Stomach smooth muscle (tissue), 2 donors: ENCODE data around the gene CBX4.

Experiments used
- H3K27ac ChIP-seq: one replicate; pipeline ENCODE4 v1.7.0; 2013; ENCODE audit warnings: mild to moderate bottlenecking, low read length, inconsistent platforms
- H3K27me3 ChIP-seq, 2 donors: one replicate each; pipeline ENCODE4 v1.7.0; 2013; ENCODE audit warnings: low read length in 2 of 2; ENCODE audit not compliant: insufficient read depth in 2 of 2, control insufficient read depth in 1 of 2
- H3K36me3 ChIP-seq, 2 donors: one replicate each; pipeline ENCODE4 v1.7.0; 2013; ENCODE audit warnings: low read length in 2 of 2; ENCODE audit not compliant: control insufficient read depth in 2 of 2, insufficient read depth in 2 of 2
- H3K4me1 ChIP-seq: one replicate; pipeline ENCODE4 v1.7.0; 2013; ENCODE audit warnings: low read length; ENCODE audit not compliant: control insufficient read depth, insufficient read depth
- H3K4me3 ChIP-seq, 2 donors: one replicate each; pipeline ENCODE4 v1.7.0; 2013; ENCODE audit warnings: low read length in 2 of 2
- H3K9ac ChIP-seq, 2 donors: one replicate each; pipeline ENCODE4 v1.7.0; 2013; ENCODE audit warnings: low read length in 2 of 2, mild to moderate bottlenecking in 1 of 2
- H3K9me3 ChIP-seq, 2 donors: one replicate each; pipeline ENCODE4 v1.7.0; 2013; ENCODE audit warnings: low read length in 2 of 2; ENCODE audit not compliant: control insufficient read depth in 2 of 2
- donor health status: healthy.
- donor health status: Pancreatic carcinoma.

Gene CBX4

DNA sequence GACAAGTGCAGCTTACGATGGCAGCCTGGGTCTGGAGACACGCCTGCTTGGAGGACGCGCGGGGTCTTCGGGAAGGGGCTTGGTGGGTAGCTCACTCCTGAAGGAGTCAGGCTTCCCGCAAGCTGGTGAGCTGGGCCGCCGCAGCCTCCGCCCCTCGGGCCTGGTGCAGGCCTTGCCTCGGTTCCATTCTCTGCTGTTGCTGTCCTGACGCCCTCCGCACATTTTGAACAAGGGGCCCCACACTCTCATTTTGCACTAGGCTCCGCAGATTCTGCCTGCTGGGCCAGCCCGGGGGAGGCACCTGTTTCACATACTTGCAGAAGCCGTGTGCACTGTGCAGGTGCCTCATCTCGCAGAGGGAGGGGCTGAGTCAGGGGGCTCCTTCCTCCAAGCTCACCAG lies 31.9 kb upstream of the CBX4 start:
- Histone ChIP-seq H3K27me3 (peaks cover 0 to 3% of the 10 kb centered on the region in 2 donors), H3K9me3 (no peaks in the 10 kb centered on the region), H3K27ac (no peak overlapping the region), H3K36me3 (no peaks in the 10 kb centered on the region), H3K4me3 (no peak overlapping the region), H3K9ac (no peak overlapping the region), H3K4me1 (no peaks in the 10 kb centered on the region)

DNA sequence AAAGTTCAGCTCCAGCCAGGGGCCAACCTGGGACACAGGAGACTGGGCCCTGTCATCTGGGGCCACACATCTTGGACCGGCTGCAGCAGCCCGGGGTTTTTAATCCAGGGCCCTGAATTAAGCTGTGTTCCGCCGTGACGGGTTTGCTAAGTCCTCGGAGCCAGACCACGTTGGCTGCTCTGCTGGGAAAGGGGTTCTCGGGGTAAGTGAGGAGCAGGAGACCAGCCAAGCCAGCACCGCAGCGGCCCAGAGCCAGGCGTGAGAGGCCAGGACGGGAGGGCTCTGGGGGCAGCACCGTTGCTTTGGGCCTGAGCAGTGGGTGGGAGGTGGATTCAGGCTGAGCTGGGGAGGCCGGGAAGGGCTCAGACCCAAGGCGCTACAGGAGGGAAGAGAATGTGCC lies 31.3 kb upstream of the CBX4 start:
- no peak overlapping the region for H3K4me3 ChIP-seq
- no peaks in the 10 kb centered on the region for H3K4me1 ChIP-seq
- H3K27me3 ChIP-seq, result peaks cover 0 to 3% of the 10 kb centered on the region in 2 donors
- H3K9ac ChIP-seq, result no peak overlapping the region
- no peak overlapping the region for H3K27ac ChIP-seq
- no peaks in the 10 kb centered on the region for H3K36me3 ChIP-seq
- no peaks in the 10 kb centered on the region for H3K9me3 ChIP-seq

DNA sequence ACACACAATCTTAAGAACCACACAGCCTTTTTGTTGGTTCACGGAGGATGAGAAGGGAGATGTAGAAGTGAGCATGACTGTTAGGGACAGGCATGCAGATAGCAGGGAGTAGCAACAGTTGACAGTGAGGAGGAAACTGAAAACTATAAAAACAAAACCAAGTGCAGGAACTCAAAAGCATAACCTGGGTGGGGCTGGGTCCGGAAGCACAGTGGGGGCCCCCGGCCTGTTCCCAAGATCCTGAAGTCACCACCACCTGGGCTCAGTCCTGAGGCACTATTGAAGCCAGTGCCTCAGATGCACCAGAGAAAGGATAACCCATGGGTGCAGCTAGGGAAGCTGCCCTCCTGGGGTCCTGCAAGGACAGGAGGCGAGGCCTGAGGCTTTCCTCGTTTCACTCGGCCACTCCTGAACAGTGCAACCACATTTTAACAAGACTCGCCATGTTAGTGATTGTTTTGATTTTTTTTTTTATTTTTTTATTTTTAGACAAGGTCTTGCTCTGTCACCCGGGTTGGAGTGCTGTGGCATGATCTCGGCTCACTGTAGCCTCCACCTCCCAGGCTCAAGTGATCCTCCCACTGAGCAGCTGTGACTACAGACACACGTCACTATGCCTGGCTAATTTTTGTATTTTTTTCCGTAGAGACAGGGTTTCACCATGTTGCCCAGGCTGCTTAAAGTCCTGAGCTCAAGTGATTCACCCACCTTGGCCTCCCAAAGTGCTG lies 27.7 kb upstream of the CBX4 start:
- H3K9ac ChIP-seq, result no peak overlapping the region
- peaks cover 5 to 8% of the 10 kb centered on the region in 2 donors for H3K27me3 ChIP-seq
- no peak overlapping the region for H3K4me3 ChIP-seq
- H3K9me3 ChIP-seq, result no peaks in the 10 kb centered on the region
- no peak overlapping the region for H3K27ac ChIP-seq
- H3K36me3 ChIP-seq, result no peaks in the 10 kb centered on the region
- no peaks in the 10 kb centered on the region for H3K4me1 ChIP-seq

DNA sequence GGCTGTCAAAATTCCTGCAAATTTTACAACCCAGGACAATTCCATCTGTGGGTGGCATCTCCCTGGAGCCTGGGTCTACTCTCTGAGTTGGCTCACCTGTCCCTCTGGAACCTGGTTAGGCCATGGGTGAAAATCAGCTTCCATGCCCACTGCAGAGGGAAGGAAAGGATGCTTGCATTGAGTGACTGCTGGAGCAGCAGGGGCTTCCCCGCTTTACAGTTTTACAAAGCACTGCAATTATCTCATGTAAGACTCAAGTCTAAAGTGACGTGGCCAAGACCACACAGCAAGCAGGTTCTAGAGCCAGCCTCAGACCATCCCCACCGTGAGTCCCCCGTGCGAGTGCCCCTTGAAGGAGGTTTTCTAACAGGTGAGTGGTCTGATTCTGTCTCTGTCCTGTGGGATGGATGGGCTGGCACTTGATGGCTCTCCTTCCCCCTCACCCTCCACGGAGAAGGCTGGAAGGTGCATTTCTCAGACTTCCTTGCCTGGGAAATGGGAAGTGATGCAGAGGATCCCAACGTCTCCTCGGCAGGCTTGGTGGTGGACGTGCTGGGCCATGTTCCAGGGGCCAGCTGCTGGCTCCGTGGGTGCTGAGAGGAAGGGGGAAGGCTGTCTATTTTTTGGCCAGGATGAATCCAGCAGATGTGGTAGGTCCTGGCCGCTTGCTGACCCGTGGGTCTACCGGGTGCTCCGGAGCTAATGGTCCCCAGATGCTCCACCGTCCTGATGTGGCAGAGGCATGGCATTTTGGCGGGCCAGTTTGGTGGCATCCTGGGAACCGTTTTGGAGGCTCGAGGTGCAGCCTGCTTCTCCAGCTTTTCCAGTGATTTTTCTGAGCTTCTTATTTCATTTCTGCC lies 26.3 kb upstream of the CBX4 start:
- no peaks in the 10 kb centered on the region for H3K4me1 ChIP-seq
- peaks cover 8 to 11% of the 10 kb centered on the region in 2 donors for H3K27me3 ChIP-seq
- no peaks in the 10 kb centered on the region for H3K36me3 ChIP-seq
- H3K9ac ChIP-seq, result no peak overlapping the region
- no peak overlapping the region for H3K27ac ChIP-seq
- H3K4me3 ChIP-seq, result no peak overlapping the region
- no peaks in the 10 kb centered on the region for H3K9me3 ChIP-seq

DNA sequence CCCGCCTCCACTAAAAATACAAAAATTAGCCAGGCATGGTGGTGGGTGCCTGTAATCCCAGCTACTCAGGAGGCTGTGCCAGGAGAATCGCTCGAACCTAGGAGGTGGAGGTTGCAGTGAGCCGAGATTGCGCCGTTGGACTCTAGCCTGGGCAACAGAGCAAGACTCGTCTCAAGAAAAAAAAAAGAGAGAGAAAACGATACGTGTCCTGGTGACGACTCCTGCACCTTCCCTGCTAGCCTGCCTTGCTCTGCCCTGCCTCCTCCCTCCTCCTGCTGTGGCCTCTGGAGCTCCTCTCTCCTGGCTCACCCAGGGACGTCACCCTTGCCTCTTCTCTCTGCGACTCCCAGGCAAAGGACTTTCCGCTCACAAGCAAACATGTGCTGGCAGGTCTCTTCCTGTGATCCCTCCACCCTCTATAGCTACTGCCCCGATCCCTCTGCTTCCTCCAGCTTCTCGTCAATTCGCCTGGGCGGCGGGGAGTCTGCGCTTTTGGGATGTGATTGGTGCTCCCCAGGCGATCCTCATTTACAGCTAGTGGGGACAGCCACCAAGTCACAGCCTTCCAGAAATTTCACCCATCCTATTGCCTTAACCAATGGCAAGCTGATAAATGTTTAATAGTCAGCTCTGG lies 25.5 kb upstream of the CBX4 start:
- H3K4me1 ChIP-seq, result no peaks in the 10 kb centered on the region
- H3K36me3 ChIP-seq, result no peaks in the 10 kb centered on the region
- H3K4me3 ChIP-seq, result no peak overlapping the region
- H3K27me3 ChIP-seq, result peaks cover 5 to 16% of the 10 kb centered on the region in 2 donors
- no peak overlapping the region for H3K27ac ChIP-seq
- no peaks in the 10 kb centered on the region for H3K9me3 ChIP-seq
- H3K9ac ChIP-seq, result no peak overlapping the region

DNA sequence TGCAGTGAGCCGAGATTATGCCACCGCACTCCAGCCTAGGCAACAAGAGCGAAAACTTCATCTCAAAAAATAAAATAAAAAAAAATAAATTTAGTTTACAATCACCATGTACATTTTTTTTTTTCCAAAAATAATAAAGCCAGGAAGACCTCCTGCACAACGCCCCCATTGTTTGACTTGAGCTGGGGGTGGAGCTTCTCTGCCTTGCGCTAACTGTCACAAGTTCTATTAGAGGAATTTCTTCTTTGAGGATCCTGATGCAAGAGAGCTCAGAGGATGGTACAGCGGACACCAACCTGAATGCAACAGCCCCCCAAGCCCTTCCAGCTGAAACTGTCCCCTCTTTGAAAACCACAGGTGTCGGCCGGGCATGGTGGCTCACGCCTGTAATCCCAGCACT lies 24.9 kb upstream of the CBX4 start:
- Histone ChIP-seq H3K9me3 (no peaks in the 10 kb centered on the region), H3K36me3 (no peaks in the 10 kb centered on the region), H3K27ac (no peak overlapping the region), H3K9ac (no peak overlapping the region), H3K27me3 (peaks cover 5 to 17% of the 10 kb centered on the region in 2 donors), H3K4me3 (no peak overlapping the region), H3K4me1 (no peaks in the 10 kb centered on the region)

DNA sequence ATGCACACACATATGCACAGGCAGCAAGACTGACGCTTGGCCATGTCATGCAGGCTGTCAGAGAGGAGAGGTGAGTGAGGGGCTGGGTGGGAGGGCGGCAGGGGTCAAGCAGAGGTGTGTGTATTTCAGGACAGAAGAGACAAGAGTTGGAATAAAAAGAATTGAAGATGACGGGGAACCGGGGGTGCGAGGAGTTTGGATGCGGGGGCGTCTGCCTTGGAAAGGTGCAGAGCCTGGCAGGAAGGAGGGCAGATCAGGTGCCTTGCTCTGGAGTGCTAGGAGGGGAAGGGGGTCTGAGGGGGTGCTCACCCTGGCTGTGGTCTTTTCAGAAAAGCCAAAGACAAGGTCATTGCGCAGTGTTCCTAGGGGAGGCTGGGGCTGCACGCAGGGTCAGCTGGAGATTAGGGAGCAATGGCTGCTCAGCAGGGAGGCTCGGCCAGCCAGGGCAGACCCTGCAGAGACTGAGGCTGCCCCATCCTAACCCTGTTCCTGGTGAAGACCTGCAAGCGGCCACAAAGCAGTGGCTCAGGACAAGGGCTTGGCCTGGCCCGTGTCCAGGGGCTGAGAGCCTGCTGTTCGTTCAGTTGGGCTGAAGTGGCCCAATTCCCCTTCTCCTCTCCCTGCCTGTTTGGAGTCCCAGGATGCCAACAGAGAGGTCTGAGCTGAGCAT lies 23.7 kb upstream of the CBX4 start:
- Histone ChIP-seq H3K36me3 (no peaks in the 10 kb centered on the region), H3K27me3 (peaks cover 10 to 17% of the 10 kb centered on the region in 2 donors)

DNA sequence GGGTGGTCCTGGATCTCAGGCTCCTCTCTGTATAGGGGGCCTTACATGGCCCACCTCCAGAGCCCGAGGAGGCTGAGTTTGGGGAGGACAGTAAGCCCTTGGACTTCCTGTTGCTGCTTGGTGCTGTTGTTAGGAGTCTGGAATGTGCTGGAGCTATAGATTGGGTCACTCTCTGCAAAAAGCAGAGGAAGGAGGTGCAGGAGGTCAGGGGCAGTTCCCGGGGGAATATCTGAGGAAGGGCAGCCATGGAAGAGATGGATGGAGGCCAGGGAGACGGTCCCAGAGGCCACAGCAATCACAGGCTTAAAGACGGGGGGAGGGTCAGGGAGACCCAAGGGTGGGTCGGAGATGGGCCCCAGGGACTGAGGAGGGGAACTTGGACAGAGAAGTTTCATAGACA lies 23.0 kb upstream of the CBX4 start:
- no peaks in the 10 kb centered on the region for H3K36me3 ChIP-seq
- H3K9me3 ChIP-seq, result no peaks in the 10 kb centered on the region
- H3K9ac ChIP-seq, result no peak overlapping the region
- H3K4me3 ChIP-seq, result no peak overlapping the region
- no peak overlapping the region for H3K27ac ChIP-seq
- peaks cover 10 to 17% of the 10 kb centered on the region in 2 donors for H3K27me3 ChIP-seq
- H3K4me1 ChIP-seq, result no peaks in the 10 kb centered on the region

More for the DNA sequence above, 23.7 kb upstream of the CBX4 start:
- Histone ChIP-seq H3K4me1 (no peaks in the 10 kb centered on the region), H3K9me3 (no peaks in the 10 kb centered on the region), H3K4me3 (no peak overlapping the region), H3K9ac (no peak overlapping the region), H3K27ac (no peak overlapping the region)

DNA sequence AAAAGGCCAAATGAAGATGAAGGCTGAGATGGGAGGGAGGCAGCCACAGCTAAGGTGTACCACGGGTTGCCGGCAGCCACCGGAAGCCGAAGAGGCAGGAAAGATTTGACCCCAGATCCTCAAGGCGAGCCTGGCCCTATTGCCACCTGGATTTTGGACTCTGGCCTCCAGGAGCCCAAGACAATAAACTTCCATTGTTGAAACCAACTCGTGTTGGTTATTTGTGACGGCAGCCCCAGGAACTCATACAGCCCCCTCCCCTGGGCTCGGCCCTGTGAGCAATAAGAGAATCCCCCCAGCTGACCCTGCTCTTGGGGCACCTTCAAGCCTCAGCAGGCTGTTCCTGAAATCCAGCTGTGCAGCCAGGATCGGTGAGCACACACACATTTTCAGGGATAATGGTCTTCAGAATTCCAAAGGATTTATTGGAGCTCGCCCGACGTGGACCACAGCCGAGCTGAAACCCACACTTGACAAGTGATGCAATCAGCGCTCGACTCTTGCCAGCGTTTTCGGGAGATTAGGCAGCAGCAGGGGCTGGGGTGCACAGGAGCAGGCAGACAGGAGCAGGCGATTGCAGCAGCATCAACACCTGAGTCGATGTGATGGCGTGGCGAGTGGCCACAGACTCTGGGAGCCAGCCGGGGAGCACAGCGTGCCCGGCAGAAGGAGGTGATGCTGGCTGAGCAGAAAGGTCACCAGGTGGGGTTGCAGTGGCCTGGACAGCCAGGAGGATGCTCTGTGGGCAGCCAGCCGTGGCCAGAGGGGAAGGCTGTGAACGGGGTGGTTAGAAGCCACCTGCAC lies 22.4 kb upstream of the CBX4 start:
- Histone ChIP-seq H3K36me3 (no peaks in the 10 kb centered on the region), H3K4me1 (no peaks in the 10 kb centered on the region), H3K4me3 (no peak overlapping the region), H3K27ac (no peak overlapping the region), H3K27me3 (peaks cover 10 to 17% of the 10 kb centered on the region in 2 donors), H3K9ac (no peak overlapping the region), H3K9me3 (no peaks in the 10 kb centered on the region)
